Fibroblast of villous mesenchyme (primary cell): ENCODE data around the gene DENND2D. TPM values are rescaled to one million over a fixed set of nuclear protein-coding genes. Genes with fewer than 3 reads are reported as not detected.

ENCODE experiments used
- DNase-seq: peaks from one replicate; pipeline ENCODE4 v3.0.0-alpha.2; 2010; ENCODE audit warnings: low read depth
- H3K4me3 ChIP-seq: 2 replicates; pipeline ENCODE4 v1.5.1; 2011; ENCODE audit warnings: low read depth, mild to moderate bottlenecking, low read length
- total RNA-seq: library from RNA; depleted of rRNA; stranded (reverse); fragments of >200 nt; gene quantifications from 2 replicates; pipeline ENCODE4 v1.2.3, GENCODE V29; 2012
- TF ChIP-seq, protein P1 (sequence below): IDR thresholded peaks from 2 replicates; pipeline ENCODE4 v1.5.1; 2012; ENCODE audit warnings: low read depth, mild to moderate bottlenecking, low read length; ENCODE audit not compliant: insufficient read depth

DENND2D gene, protein sequence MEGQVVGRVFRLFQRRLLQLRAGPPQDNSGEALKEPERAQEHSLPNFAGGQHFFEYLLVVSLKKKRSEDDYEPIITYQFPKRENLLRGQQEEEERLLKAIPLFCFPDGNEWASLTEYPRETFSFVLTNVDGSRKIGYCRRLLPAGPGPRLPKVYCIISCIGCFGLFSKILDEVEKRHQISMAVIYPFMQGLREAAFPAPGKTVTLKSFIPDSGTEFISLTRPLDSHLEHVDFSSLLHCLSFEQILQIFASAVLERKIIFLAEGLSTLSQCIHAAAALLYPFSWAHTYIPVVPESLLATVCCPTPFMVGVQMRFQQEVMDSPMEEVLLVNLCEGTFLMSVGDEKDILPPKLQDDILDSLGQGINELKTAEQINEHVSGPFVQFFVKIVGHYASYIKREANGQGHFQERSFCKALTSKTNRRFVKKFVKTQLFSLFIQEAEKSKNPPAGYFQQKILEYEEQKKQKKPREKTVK
- 2.3 and 4.3 TPM in 2 replicates for total RNA-seq

DNA sequence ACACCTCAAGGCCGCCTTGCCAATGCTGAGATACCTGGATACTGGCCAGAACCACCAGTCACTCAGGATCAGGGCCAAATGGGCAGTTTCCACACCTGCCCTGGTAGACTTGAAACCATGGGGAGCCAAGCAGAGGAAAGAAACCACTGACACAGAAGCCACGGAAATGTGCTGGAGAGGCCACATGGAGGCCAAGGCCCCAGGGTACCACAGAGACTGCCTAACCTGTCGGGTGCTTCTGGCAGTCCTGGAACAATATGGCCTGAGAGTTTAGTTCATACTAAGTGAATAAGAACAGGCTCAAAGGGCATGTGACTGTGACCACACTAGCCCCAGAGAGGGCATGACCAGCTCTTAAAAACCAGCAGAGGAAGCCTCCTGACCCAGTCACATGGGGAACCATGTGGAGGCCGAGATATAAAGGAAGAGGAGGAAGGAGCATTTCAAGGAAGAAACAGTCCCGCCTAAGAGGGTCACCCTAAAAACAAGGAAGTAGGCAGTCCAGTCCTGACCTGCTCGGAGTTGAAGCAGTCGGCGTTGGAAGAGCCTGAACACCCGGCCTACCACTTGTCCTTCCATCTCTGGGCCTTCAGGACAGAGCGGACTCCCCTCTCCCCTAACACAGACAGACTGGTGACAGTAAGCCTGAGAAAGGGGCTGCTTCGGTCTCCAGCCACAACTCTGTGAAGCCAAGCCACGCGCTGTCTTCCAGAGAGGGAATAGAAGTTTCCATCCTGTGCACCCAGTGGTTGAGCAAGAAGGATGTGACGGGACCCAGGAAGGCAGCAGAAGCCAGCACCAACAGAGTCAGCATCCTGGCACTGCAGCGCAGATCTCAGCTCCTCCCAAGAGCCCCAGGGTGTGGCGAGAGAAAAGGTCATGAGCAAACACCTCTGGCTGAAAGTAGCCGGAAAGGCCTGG is at the start of gene DENND2D:
Gene DENND2D (minus strand): TSS at position 766 of the 921 bp plus-strand sequence. CDS start 187 bp downstream, at position 579.
- H3K4me3 ChIP-seq, result no peak within 1 kb of the TSS
- TF ChIP-seq, protein P1, sequence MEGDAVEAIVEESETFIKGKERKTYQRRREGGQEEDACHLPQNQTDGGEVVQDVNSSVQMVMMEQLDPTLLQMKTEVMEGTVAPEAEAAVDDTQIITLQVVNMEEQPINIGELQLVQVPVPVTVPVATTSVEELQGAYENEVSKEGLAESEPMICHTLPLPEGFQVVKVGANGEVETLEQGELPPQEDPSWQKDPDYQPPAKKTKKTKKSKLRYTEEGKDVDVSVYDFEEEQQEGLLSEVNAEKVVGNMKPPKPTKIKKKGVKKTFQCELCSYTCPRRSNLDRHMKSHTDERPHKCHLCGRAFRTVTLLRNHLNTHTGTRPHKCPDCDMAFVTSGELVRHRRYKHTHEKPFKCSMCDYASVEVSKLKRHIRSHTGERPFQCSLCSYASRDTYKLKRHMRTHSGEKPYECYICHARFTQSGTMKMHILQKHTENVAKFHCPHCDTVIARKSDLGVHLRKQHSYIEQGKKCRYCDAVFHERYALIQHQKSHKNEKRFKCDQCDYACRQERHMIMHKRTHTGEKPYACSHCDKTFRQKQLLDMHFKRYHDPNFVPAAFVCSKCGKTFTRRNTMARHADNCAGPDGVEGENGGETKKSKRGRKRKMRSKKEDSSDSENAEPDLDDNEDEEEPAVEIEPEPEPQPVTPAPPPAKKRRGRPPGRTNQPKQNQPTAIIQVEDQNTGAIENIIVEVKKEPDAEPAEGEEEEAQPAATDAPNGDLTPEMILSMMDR, result no peak
- DNase-seq, result no peak

DNA sequence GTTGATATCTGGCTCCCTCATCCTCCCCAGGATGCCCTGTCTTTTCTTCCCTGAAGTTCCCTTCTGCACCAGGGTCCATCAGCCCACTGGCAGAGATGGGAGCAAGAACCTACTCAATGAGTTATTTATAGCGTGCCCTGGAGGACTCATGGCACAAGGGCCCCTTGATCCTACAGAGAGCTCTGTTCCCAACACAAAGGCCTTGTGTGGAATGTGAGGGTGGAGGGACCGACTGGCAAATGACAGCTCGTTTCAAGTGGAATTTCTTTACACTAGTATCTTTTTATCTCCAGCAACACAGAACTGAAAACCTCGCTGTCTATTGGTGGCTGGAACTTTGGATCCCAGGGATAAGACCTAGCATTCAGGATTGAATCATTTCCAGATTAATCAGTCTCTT is 49.5 kb upstream of the DENND2D start:
- DNase-seq, result no peak
- TF ChIP-seq, protein P1, result no peak
- no peak overlapping the region for H3K4me3 ChIP-seq

DNA sequence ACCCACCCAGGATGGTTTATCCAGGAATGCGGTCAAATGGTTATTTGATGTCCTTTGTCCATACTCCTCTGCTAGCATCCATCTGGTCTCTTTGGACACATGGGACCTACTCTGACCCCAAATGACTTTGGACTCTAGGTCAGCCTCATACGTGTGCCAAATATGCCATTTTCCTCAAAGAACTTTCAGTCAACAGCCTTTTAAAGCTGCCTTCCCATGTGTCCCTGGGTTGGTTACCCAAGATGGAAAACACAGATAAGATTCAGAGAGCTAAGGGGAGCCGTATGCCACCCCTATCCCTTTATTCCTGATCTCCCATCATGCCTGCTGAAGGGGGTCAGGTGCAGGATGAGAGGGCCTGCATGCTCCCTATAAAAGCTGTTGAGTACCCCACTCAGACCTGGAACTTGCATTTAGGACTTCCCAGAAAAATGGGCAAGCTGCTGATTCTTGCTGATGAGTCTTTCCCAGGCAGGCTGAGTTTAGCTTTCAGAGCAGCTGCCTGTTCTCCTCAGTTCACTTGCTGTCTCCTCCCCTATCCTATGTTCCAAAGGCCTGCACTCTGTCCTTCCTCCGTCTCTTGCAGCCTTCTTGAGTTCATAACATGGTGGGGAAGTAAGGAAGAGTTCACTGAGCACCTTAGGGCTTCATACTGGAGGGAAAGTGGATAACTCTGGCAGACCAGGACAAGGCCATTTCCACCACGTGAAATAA is 46.8 kb upstream of the DENND2D start:
- TF ChIP-seq, protein P1, result no peak
- DNase-seq, result no peak
- no peak overlapping the region for H3K4me3 ChIP-seq

DNA sequence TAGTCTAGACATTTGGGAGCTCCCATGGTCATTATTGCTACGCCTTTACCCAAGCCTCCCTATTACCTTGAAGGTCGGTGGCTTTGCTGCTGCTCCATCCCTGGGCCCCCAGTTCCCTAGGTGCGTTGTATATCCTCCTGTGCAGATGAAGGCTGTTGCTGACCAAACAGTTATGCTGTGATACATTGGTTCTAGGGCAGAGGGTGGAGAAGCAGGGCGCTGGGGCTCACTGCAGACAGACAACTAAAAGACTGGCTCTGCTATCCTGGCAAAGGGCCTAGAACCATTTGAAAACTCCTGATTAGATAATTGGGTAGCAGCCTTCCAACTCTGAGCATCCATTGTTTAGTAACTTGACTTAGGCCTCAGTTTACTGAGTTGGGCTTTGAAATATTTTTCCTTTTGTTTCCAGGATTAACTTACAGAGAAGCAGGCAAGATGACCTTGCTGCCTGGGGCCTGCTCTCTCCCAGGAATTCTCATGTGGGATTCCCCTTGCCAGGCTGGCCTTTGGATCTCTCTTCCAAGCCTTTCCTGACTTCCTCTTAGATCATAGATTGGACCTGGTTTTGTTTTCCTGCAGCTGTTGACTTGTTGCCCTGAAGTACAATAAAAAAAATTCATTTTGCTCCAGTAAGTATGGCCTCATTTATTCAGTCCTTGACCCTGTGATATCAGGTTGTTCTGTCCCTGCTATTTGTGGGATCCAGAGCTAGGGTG is 42.5 kb upstream of the DENND2D start:
- H3K4me3 ChIP-seq, result no peak overlapping the region

DNA sequence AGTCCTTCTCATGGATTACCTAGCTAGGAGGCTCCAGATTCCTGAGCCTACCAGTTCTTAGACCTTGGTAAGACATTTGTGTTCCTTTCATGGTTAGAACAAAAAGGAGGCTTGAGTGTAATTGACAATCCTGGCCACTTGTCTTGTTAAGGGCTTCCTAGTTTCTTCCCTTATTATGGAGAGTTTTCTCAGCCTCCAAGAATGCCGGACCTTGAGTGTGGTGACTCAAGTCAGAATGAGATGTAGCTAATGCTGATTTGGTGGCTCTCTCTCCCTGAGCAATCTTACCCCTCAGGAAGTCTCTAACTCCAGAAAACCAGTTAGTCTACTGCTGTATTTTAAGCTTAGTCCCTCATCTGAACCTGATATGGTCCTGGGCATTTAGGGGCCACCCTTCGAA is 41.4 kb upstream of the DENND2D start:
- TF ChIP-seq, protein P1, result no peak
- no peak for DNase-seq
- H3K4me3 ChIP-seq, result no peak overlapping the region

More for the DNA sequence above, 42.5 kb upstream of the DENND2D start:
- no peak for DNase-seq
- TF ChIP-seq, protein P1, result no peak
